HCT116 (cell line): ENCODE results near the gene ERGIC2.

ENCODE experiments used
- EGR1 ChIP-seq: IDR thresholded peaks from 2 replicates; pipeline ENCODE4 v1.6.1; 2012; ENCODE audit warnings: low read depth
- EZH2 ChIP-seq: fragments of 200-600 bp; sonication (generic); IDR thresholded peaks from 2 replicates; pipeline ENCODE4 v1.6.1; 2017; ENCODE audit warnings: antibody characterized with exemption, mixed run types
- EZH2phosphoT487 ChIP-seq: fragments of 200-600 bp; IDR thresholded peaks from 2 replicates; pipeline ENCODE4 v1.6.1; 2018; ENCODE audit warnings: antibody characterized with exemption, borderline replicate concordance
- POLR2A ChIP-seq: IDR thresholded peaks from 2 replicates; pipeline ENCODE4 v1.7.0; 2011; ENCODE audit warnings: borderline replicate concordance; ENCODE audit not compliant: insufficient read depth, insufficient read length; ENCODE audit errors: extremely low read depth
- POLR2AphosphoS5 ChIP-seq: IDR thresholded peaks from 2 replicates; pipeline ENCODE4 v1.6.1; 2011; ENCODE audit warnings: mild to moderate bottlenecking, low read depth, low read length, moderate library complexity
- RAD21 ChIP-seq: IDR thresholded peaks from 2 replicates; pipeline ENCODE4 v1.6.1; 2012; ENCODE audit warnings: low read depth, mild to moderate bottlenecking
- SIN3A ChIP-seq: IDR thresholded peaks from 2 replicates; pipeline ENCODE4 v1.6.1; 2012; ENCODE audit warnings: low read depth
- SP1 ChIP-seq: IDR thresholded peaks from 2 replicates; pipeline ENCODE4 v1.6.1; 2012; ENCODE audit warnings: low read depth
- ZFX ChIP-seq: fragments of 450-650 bp; IDR thresholded peaks from 2 replicates; pipeline ENCODE4 v1.6.1; 2017
- ZNF274 ChIP-seq: fragments of 200-500 bp; sonication (Bioruptor generic); IDR thresholded peaks from 2 replicates; pipeline ENCODE4 v1.6.1; 2014; ENCODE audit warnings: mild to moderate bottlenecking, low read depth, low read length, inconsistent platforms
- TF ChIP-seq, protein P1 (sequence below), 3 experiments: fragments of 200-600 bp in 1 of 3; sonication (generic) in 1 of 3; IDR thresholded peaks in 2 of 3; conservative IDR thresholded peaks in 1 of 3; 2 replicates each; pipeline ENCODE4 v1.5.1; 2012 to 2017; ENCODE audit warnings: low read depth in 2 of 3, low read length in 2 of 3, antibody characterized with exemption in 1 of 3, borderline replicate concordance in 1 of 3, control low read depth in 1 of 3, mild to moderate bottlenecking in 1 of 3, mixed read lengths in 1 of 3, mixed run types in 1 of 3, moderate library complexity in 1 of 3; ENCODE audit not compliant: insufficient read depth in 1 of 3

DNA sequence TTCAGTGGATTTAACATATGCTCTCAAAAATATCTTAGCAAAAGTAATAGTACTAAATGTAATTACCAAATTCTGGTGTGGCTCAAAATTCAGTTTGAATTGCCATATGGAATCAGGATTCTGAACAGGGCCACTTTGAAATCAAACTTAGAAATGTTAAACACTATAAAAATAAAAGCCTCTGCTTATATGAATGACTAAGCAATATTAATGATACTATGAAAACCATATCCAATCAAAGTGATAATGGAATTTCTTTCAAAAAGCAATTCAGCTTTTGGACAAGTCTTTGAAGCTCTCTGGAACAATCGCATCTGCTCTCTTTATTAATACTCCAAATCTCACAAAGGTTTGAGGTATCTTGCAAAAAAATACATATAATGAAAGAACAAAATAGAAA lies 51.6 kb downstream of the ERGIC2 start:
- no peak for TF ChIP-seq EZH2
- TF ChIP-seq RAD21: no peak
- TF ChIP-seq, protein P1, sequence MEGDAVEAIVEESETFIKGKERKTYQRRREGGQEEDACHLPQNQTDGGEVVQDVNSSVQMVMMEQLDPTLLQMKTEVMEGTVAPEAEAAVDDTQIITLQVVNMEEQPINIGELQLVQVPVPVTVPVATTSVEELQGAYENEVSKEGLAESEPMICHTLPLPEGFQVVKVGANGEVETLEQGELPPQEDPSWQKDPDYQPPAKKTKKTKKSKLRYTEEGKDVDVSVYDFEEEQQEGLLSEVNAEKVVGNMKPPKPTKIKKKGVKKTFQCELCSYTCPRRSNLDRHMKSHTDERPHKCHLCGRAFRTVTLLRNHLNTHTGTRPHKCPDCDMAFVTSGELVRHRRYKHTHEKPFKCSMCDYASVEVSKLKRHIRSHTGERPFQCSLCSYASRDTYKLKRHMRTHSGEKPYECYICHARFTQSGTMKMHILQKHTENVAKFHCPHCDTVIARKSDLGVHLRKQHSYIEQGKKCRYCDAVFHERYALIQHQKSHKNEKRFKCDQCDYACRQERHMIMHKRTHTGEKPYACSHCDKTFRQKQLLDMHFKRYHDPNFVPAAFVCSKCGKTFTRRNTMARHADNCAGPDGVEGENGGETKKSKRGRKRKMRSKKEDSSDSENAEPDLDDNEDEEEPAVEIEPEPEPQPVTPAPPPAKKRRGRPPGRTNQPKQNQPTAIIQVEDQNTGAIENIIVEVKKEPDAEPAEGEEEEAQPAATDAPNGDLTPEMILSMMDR (IDR thresholded peaks at IDR 0.05 in 2 of 3, conservative IDR thresholded peaks at IDR 0.05 in 1 of 3; ENCODE audit: borderline replicate concordance in 1 of 3, insufficient read depth in 1 of 3, low read depth in 2 of 3, low read length in 2 of 3): no peak
- no peak for TF ChIP-seq SIN3A
- TF ChIP-seq EZH2phosphoT487: no peak
- TF ChIP-seq EGR1: no peak
- TF ChIP-seq POLR2A: no peak
- TF ChIP-seq ZNF274: no peak
- TF ChIP-seq SP1: no peak
- no peak for TF ChIP-seq POLR2AphosphoS5
- TF ChIP-seq ZFX: no peak
